IMR-90 (cell line): ENCODE measurements around the gene MAGI1. TPM values are rescaled to one million over a fixed set of nuclear protein-coding genes. Genes with fewer than 3 reads are reported as not detected.

Experiments used
- ATAC-seq: fragments of 200-7000 bp; cut with Tn5 transposase; 2 replicates; pipeline ENCODE4 v1.9.1; 2020; ENCODE audit warnings: low read depth, mild to moderate bottlenecking, moderate library complexity
- BruUV-seq: library from RNA; stranded (reverse); fragments of 400-500 nt; replicated peaks from 2 replicates; lab custom pipeline; 2021; lab: Mats Ljungman, UMichigan
- CTCF ChIA-PET: fragments of 300-600 bp; formaldehyde crosslinking; extraction: SDS; loops from one replicate; lab custom pipeline; 2021; ENCODE audit warnings: antibody characterized with exemption; lab: Yijun Ruan, JAX
- POLR2A ChIA-PET: fragments of 300-600 bp; sonication (Branson Sonifier 250); formaldehyde crosslinking; loops from one replicate; lab custom pipeline; 2022; ENCODE audit warnings: antibody characterized with exemption; ENCODE audit not compliant: unreplicated experiment; lab: Charles Lee
- DNase-seq: peaks from one replicate; pipeline ENCODE4 v3.0.0; 2013
- H2AFZ ChIP-seq: replicated peaks from 2 replicates; pipeline ENCODE3; 2013; ENCODE audit warnings: low read length, mild to moderate bottlenecking; ENCODE audit not compliant: poor library complexity
- H2AK5ac ChIP-seq: 2 replicates; pipeline ENCODE4 v1.6.1; 2013; ENCODE audit warnings: low read depth, low read length, inconsistent platforms
- H2AK9ac ChIP-seq: replicated peaks from 2 replicates; pipeline ENCODE3; 2013; ENCODE audit warnings: mild to moderate bottlenecking, low read depth, low read length, moderate library complexity; ENCODE audit not compliant: poor library complexity
- H2BK120ac ChIP-seq: 2 replicates; pipeline ENCODE4 v1.6.1; 2013; ENCODE audit warnings: low read depth, low read length, inconsistent platforms
- H2BK15ac ChIP-seq: 3 replicates; pipeline ENCODE4 v1.6.1; 2013; ENCODE audit warnings: low read depth, low read length, inconsistent platforms
- H2BK20ac ChIP-seq: 2 replicates; pipeline ENCODE4 v1.6.1; 2013; ENCODE audit warnings: low read depth, mild to moderate bottlenecking, inconsistent platforms, low read length, moderate library complexity
- H2BK5ac ChIP-seq: 2 replicates; pipeline ENCODE4 v1.6.1; 2013; ENCODE audit warnings: mild to moderate bottlenecking, low read depth, low read length, inconsistent platforms; ENCODE audit not compliant: poor library complexity, severe bottlenecking
- H3K14ac ChIP-seq: replicated peaks from 2 replicates; pipeline ENCODE4 v1.6.1; 2013; ENCODE audit warnings: low read depth, low read length, inconsistent platforms
- H3K18ac ChIP-seq: 2 replicates; pipeline ENCODE4 v1.6.1; 2013; ENCODE audit warnings: low read depth, low read length, control low read depth
- H3K23ac ChIP-seq: 2 replicates; pipeline ENCODE4 v1.6.1; 2013; ENCODE audit warnings: low read depth, low read length, inconsistent platforms
- H3K27ac ChIP-seq: 2 replicates; pipeline ENCODE4 v1.5.1; 2013; ENCODE audit warnings: mild to moderate bottlenecking, control low read depth, low read length; ENCODE audit not compliant: insufficient read depth
- H3K27me3 ChIP-seq: 2 replicates; pipeline ENCODE4 v1.6.1; 2013; ENCODE audit warnings: low read length; ENCODE audit not compliant: control insufficient read depth, insufficient read depth
- H3K36me3 ChIP-seq: 2 replicates; pipeline ENCODE4 v1.6.1; 2013; ENCODE audit warnings: low read length, mixed read lengths; ENCODE audit not compliant: control insufficient read depth, insufficient read depth
- H3K4ac ChIP-seq: 2 replicates; pipeline ENCODE4 v1.6.1; 2013; ENCODE audit warnings: low read depth, low read length, inconsistent platforms
- H3K4me1 ChIP-seq: 2 replicates; pipeline ENCODE4 v1.6.1; 2013; ENCODE audit warnings: low read length, mixed read lengths; ENCODE audit not compliant: control insufficient read depth, insufficient read depth
- H3K4me2 ChIP-seq: 2 replicates; pipeline ENCODE4 v1.6.1; 2013; ENCODE audit warnings: low read depth, mild to moderate bottlenecking, control low read depth, low read length, moderate library complexity
- H3K4me3 ChIP-seq: 2 replicates; pipeline ENCODE4 v1.5.1; 2013; ENCODE audit warnings: low read depth, mild to moderate bottlenecking, control low read depth, low read length, moderate library complexity; ENCODE audit not compliant: insufficient read depth
- H3K56ac ChIP-seq: 2 replicates; pipeline ENCODE4 v1.6.1; 2013; ENCODE audit warnings: low read length, inconsistent platforms; ENCODE audit not compliant: insufficient read depth; ENCODE audit errors: extremely low read depth
- H3K79me1 ChIP-seq, 2 experiments: 2 replicates each; pipeline ENCODE4 v1.6.1; 2013; ENCODE audit warnings: low read length in 2 of 2, inconsistent platforms in 1 of 2, low read depth in 1 of 2
- H3K9ac ChIP-seq: 2 replicates; pipeline ENCODE4 v1.6.1; 2013; ENCODE audit warnings: low read depth, low read length, control low read depth
- H3K9me1 ChIP-seq: 2 replicates; pipeline ENCODE4 v1.6.1; 2013; ENCODE audit warnings: low read length, inconsistent platforms; ENCODE audit not compliant: insufficient read depth
- H3K9me3 ChIP-seq: 2 replicates; pipeline ENCODE4 v1.6.1; 2013; ENCODE audit warnings: low read length; ENCODE audit not compliant: control insufficient read depth, insufficient read depth
- H4K20me1 ChIP-seq: 2 replicates; pipeline ENCODE4 v1.6.1; 2013; ENCODE audit warnings: low read length, inconsistent platforms; ENCODE audit not compliant: insufficient read depth
- H4K5ac ChIP-seq: 2 replicates; pipeline ENCODE4 v1.6.1; 2013; ENCODE audit warnings: mild to moderate bottlenecking, low read depth, low read length, control low read depth
- H4K8ac ChIP-seq, 2 experiments: 2 replicates each; pipeline ENCODE4 v1.6.1; 2013; ENCODE audit warnings: low read depth in 2 of 2, low read length in 2 of 2, control low read depth in 1 of 2, inconsistent platforms in 1 of 2
- H4K91ac ChIP-seq: 2 replicates; pipeline ENCODE4 v1.6.1; 2013; ENCODE audit warnings: low read depth, low read length, inconsistent platforms; ENCODE audit not compliant: insufficient read depth
- CEBPB ChIP-seq: IDR thresholded peaks from 2 replicates; pipeline ENCODE4 v1.6.1; 2012; ENCODE audit warnings: low read depth, low read length, improper control_type of control experiment
- WGBS, 2 experiments: methylation state at CpG; one replicate each; pipeline versions ENCODE4 v1.1.5 to v1.1.7; 2013; ENCODE audit warnings: missing lambda C conversion rate in 2 of 2; ENCODE audit not compliant: insufficient read length in 1 of 2; ENCODE audit errors: extremely low coverage in 2 of 2; 5-methylcytosine and 5-hydroxymethylcytosine counted together
- dilution Hi-C: fragments of 300-500 bp; cut with HindIII; formaldehyde crosslinking; loops from one replicate; pipeline ENCODE4 v1.14.3; 2018; ENCODE audit warnings: low sequenced_read_pairs; ENCODE audit not compliant: unreplicated experiment
- in situ Hi-C: fragments of 300-500 bp; cut with MboI; formaldehyde crosslinking; loops from 3 replicates; pipeline ENCODE4 v1.14.3; 2019; ENCODE audit warnings: low sequenced_read_pairs, inconsistent platforms, mixed read lengths
- intact Hi-C: fragments of 100-400 bp; cut with micrococcal nuclease; formaldehyde crosslinking; loops from 2 replicates; pipeline ENCODE4 v1.10.0; 2022
- polyA plus RNA-seq, 3 experiments: library from polyadenylated mRNA; depleted of rRNA; stranded (reverse); fragments of >200 nt; gene quantifications; 2 replicates each; pipeline ENCODE4 v1.2.3, GENCODE V29; 2012; ENCODE audit warnings: low replicate concordance in 1 of 3
- total RNA-seq: library from RNA; depleted of rRNA; stranded (reverse); fragments of >200 nt; gene quantifications from 2 replicates; pipeline ENCODE4 v1.2.3, GENCODE V29; 2012
- TF ChIP-seq, protein P1 (sequence below): fragments of 150-350 bp; IDR thresholded peaks from 2 replicates; pipeline ENCODE4 v1.6.1; 2017; ENCODE audit warnings: mild to moderate bottlenecking, antibody characterized with exemption, low read length, low read depth

MAGI1 gene
- total and polyA plus RNA-seq, 2 of the 4 experiments (the other 2 are of a cell fraction), result 14.5 to 24.2 TPM

DNA sequence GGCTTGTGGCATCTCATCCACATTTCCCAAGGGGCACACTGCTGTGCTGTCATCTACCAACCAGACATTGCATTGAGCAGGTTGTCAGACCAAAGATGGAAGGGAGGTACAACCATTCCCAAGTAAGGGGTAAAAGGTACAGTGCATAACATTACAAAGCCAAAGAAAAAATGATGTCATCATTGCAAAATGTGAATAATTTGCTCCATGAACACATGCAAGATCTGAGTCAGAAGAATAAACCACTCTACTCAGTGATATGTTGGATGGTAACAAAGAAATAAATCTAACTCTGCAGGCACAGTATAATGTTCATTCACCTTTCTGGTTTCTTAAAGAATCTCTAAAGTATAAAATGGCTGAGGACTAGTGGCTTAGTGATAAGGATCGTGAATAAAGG is 202.7 kb downstream of the MAGI1 start:
- H3K23ac ChIP-seq, result no peak overlapping the region
- peak; percentile 50; the same call in 1 of the 2 replicates for TF ChIP-seq CEBPB
- TF ChIP-seq, protein P1, sequence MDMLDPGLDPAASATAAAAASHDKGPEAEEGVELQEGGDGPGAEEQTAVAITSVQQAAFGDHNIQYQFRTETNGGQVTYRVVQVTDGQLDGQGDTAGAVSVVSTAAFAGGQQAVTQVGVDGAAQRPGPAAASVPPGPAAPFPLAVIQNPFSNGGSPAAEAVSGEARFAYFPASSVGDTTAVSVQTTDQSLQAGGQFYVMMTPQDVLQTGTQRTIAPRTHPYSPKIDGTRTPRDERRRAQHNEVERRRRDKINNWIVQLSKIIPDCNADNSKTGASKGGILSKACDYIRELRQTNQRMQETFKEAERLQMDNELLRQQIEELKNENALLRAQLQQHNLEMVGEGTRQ, result no peak
- CTCF ChIA-PET, result no interaction called here
- 0 out of 3 replicates have a peak overlapping the region, but pooled peaks have one; percentile 44 for H2BK15ac ChIP-seq
- H3K9me1 ChIP-seq, result peaks cover 9% of the 10 kb centered on the region; the same call in 1 of the 2 replicates
- H3K18ac ChIP-seq, result no peak overlapping the region
- DNase-seq (peak; percentile 67), ATAC-seq (peak; percentile 48)
- H2AK9ac ChIP-seq, result no peak overlapping the region
- H3K56ac ChIP-seq, result no peak overlapping the region
- H3K79me1 ChIP-seq, result peaks cover 24 to 43% of the 10 kb centered on the region in 2 experiments
- H4K8ac ChIP-seq, result no peak overlapping the region
- H3K4me3 ChIP-seq, result no peak overlapping the region
- in situ Hi-C loops, result no loop called here
- intact Hi-C loops, result no loop called here
- no peaks in the 10 kb centered on the region; the same call in 1 of the 2 replicates for H4K20me1 ChIP-seq
- H4K91ac ChIP-seq, result no peak overlapping the region
- H3K36me3 ChIP-seq, result no peaks in the 10 kb centered on the region
- no CpG with 5 or more reads among the region's 1 CpG for WGBS, 2 experiments
- H2AFZ ChIP-seq, result no peak overlapping the region
- dilution Hi-C loops, result no loop called here
- no peaks in the 10 kb centered on the region for H3K27me3 ChIP-seq
- no peak overlapping the region for H2BK20ac ChIP-seq
- no peak overlapping the region for H4K5ac ChIP-seq
- POLR2A ChIA-PET, result no interaction called here
- H2BK120ac ChIP-seq, result peak overlapping the region; percentile 39; the same call in 1 of the 2 replicates
- no peak overlapping the region for H3K4me2 ChIP-seq
- peaks cover 11% of the 10 kb centered on the region; the same call in 1 of the 2 replicates for H3K4me1 ChIP-seq
- H3K9me3 ChIP-seq, result 0 out of 2 replicates have a peak, but pooled peaks cover 2% of the 10 kb centered on the region
- peak overlapping the region; percentile 49 for H3K4ac ChIP-seq
- no peak overlapping the region for H3K9ac ChIP-seq
- peak overlapping the region; percentile 84; the same call in 1 of the 2 replicates for H2AK5ac ChIP-seq
- H3K14ac ChIP-seq, result no peak overlapping the region
- BruUV-seq, result no TSS peak
- H3K27ac ChIP-seq, result no peak overlapping the region
- peak overlapping the region; percentile 40 for H2BK5ac ChIP-seq
